Nephron progenitor cell (in vitro differentiated cells): Measurements from ENCODE around the gene CARMIL1.

Experiments
- DNase-seq: peaks from one replicate; pipeline ENCODE4 v3.0.0; 2021
- H3K27ac Mint-ChIP-seq: 2 replicates; pipeline ENCODE4 v1.8.0; 2021; ENCODE audit warnings: mild to moderate bottlenecking, moderate library complexity, mixed read lengths
- H3K27me3 Mint-ChIP-seq: 2 replicates; pipeline ENCODE4 v1.8.0; 2021; ENCODE audit warnings: mild to moderate bottlenecking, low read depth, mixed read lengths; ENCODE audit not compliant: poor library complexity
- H3K36me3 Mint-ChIP-seq: 2 replicates; pipeline ENCODE4 v1.8.0; 2021; ENCODE audit warnings: low read depth, mixed read lengths
- H3K4me1 Mint-ChIP-seq: 2 replicates; pipeline ENCODE4 v1.8.0; 2021; ENCODE audit warnings: mixed read lengths
- H3K4me3 Mint-ChIP-seq: 2 replicates; pipeline ENCODE4 v1.8.0; 2021; ENCODE audit warnings: mild to moderate bottlenecking, moderate library complexity, mixed read lengths
- H3K9me3 Mint-ChIP-seq: 2 replicates; pipeline ENCODE4 v1.8.0; 2021; ENCODE audit warnings: mild to moderate bottlenecking, moderate library complexity, mixed read lengths
- CTCF ChIP-seq: fragments of 200-600 bp; sonication (generic); IDR thresholded peaks from 2 replicates; pipeline ENCODE4 v1.5.0; 2021; ENCODE audit warnings: antibody characterized with exemption

The CARMIL1 gene

GRCh38 chr6:25250878-25251277 is 28.3 kb upstream of the CARMIL1 start:
- peaks cover 4% of the 10 kb centered on the region for H3K27me3 Mint-ChIP-seq
- no peaks in the 10 kb centered on the region for H3K9me3 Mint-ChIP-seq
- no peaks in the 10 kb centered on the region for H3K4me1 Mint-ChIP-seq
- DNase-seq = no peak
- TF ChIP-seq CTCF = no peak
- H3K27ac Mint-ChIP-seq = no peak overlapping the region
- no peak overlapping the region for H3K4me3 Mint-ChIP-seq
- no peaks in the 10 kb centered on the region for H3K36me3 Mint-ChIP-seq

GRCh38 chr6:25251426-25251825 is 27.7 kb upstream of the CARMIL1 start:
- Mint-ChIP-seq H3K27ac (no peak overlapping the region), H3K4me1 (no peaks in the 10 kb centered on the region), H3K9me3 (no peaks in the 10 kb centered on the region), H3K4me3 (no peak overlapping the region), H3K27me3 (peaks cover 4% of the 10 kb centered on the region), H3K36me3 (no peaks in the 10 kb centered on the region)
- TF ChIP-seq CTCF = no peak
- DNase-seq = no peak

- no peak overlapping the region for H3K27ac Mint-ChIP-seq
- peaks cover 4% of the 10 kb centered on the region for H3K27me3 Mint-ChIP-seq
- no peaks in the 10 kb centered on the region for H3K9me3 Mint-ChIP-seq
- DNase-seq = no peak
- H3K4me1 Mint-ChIP-seq = no peaks in the 10 kb centered on the region
- no peak for TF ChIP-seq CTCF
- H3K36me3 Mint-ChIP-seq = no peaks in the 10 kb centered on the region
- no peak overlapping the region for H3K4me3 Mint-ChIP-seq
Measured at GRCh38 chr6:25253351-25253750, 25.8 kb upstream of the CARMIL1 start.

GRCh38 chr6:25254671-25255070 is 24.5 kb upstream of the CARMIL1 start:
- Mint-ChIP-seq H3K27ac (no peak overlapping the region), H3K4me1 (no peaks in the 10 kb centered on the region), H3K4me3 (no peak overlapping the region), H3K27me3 (no peaks in the 10 kb centered on the region), H3K36me3 (no peaks in the 10 kb centered on the region), H3K9me3 (no peaks in the 10 kb centered on the region)
- no peak for DNase-seq
- no peak for TF ChIP-seq CTCF

- H3K4me1 Mint-ChIP-seq = no peaks in the 10 kb centered on the region
- no peak overlapping the region for H3K27ac Mint-ChIP-seq
- no peak for TF ChIP-seq CTCF
- no peak overlapping the region for H3K4me3 Mint-ChIP-seq
- no peaks in the 10 kb centered on the region for H3K36me3 Mint-ChIP-seq
- H3K27me3 Mint-ChIP-seq = no peaks in the 10 kb centered on the region
- no peak for DNase-seq
- H3K9me3 Mint-ChIP-seq = no peaks in the 10 kb centered on the region
Measured at GRCh38 chr6:25257686-25258348, 21.4 kb upstream of the CARMIL1 start.

- Mint-ChIP-seq H3K36me3 (no peaks in the 10 kb centered on the region), H3K4me3 (no peak overlapping the region), H3K27me3 (peaks cover 2% of the 10 kb centered on the region), H3K4me1 (no peaks in the 10 kb centered on the region), H3K9me3 (no peaks in the 10 kb centered on the region), H3K27ac (no peak overlapping the region)
- DNase-seq = no peak
- TF ChIP-seq CTCF = no peak
Measured at GRCh38 chr6:25259756-25260155, 19.4 kb upstream of the CARMIL1 start.
